Measurements from ENCODE around the gene KIF3B. TPM values are rescaled to one million over a fixed set of nuclear protein-coding genes. Genes with fewer than 3 reads are reported as not detected.

KIF3B gene
- total RNA-seq, 6 experiments from 2014 or later = 29.9 to 33.7 (median 31.9) TPM

GRCh38 chr20:32235331-32236047 is 42.0 kb upstream of the KIF3B start:
- Mint-ChIP-seq H3K27ac (no peak overlapping the region), H3K4me3 (no peak overlapping the region), H3K27me3 (ENCODE audit: insufficient read depth) (peaks cover 1% of the 10 kb centered on the region), H3K36me3 (ENCODE audit: low read depth) (peaks cover 35% of the 10 kb centered on the region), H3K4me1 (ENCODE audit: low read depth) (peaks cover 24% of the 10 kb centered on the region), H3K9me3 (no peaks in the 10 kb centered on the region)
- TF ChIP-seq CTCF (IDR thresholded peaks at IDR 0.05) = no peak
- no peak for DNase-seq

GRCh38 chr20:32236048-32236533 is 41.4 kb upstream of the KIF3B start:
- peaks cover 1% of the 10 kb centered on the region; the same call in 1 of the 2 replicates for H3K27me3 Mint-ChIP-seq (ENCODE audit: insufficient read depth)
- no peak for DNase-seq
- TF ChIP-seq CTCF (IDR thresholded peaks at IDR 0.05) = no peak
- no peaks in the 10 kb centered on the region for H3K9me3 Mint-ChIP-seq
- H3K4me3 Mint-ChIP-seq = no peak overlapping the region
- no peak overlapping the region for H3K27ac Mint-ChIP-seq
- peaks cover 20% of the 10 kb centered on the region for H3K4me1 Mint-ChIP-seq (ENCODE audit: low read depth)
- H3K36me3 Mint-ChIP-seq (ENCODE audit: low read depth) = peaks cover 30% of the 10 kb centered on the region

- Mint-ChIP-seq H3K9me3 (no peaks in the 10 kb centered on the region), H3K27ac (no peak overlapping the region), H3K27me3 (ENCODE audit: insufficient read depth) (peaks cover 1% of the 10 kb centered on the region; the same call in 1 of the 2 replicates), H3K4me1 (ENCODE audit: low read depth) (peaks cover 16% of the 10 kb centered on the region), H3K36me3 (ENCODE audit: low read depth) (peaks cover 22% of the 10 kb centered on the region), H3K4me3 (no peak overlapping the region)
- no peak for TF ChIP-seq CTCF (IDR thresholded peaks at IDR 0.05)
- no peak for DNase-seq
Measured at GRCh38 chr20:32236819-32237218, 40.6 kb upstream of the KIF3B start.

GRCh38 chr20:32237419-32237818 is 40.0 kb upstream of the KIF3B start:
- peaks cover 12% of the 10 kb centered on the region; the same call in 1 of the 2 replicates for H3K4me1 Mint-ChIP-seq (ENCODE audit: low read depth)
- peaks cover 1% of the 10 kb centered on the region; the same call in 1 of the 2 replicates for H3K27me3 Mint-ChIP-seq (ENCODE audit: insufficient read depth)
- no peak overlapping the region for H3K4me3 Mint-ChIP-seq
- H3K9me3 Mint-ChIP-seq = no peaks in the 10 kb centered on the region
- TF ChIP-seq CTCF (IDR thresholded peaks at IDR 0.05) = no peak
- peaks cover 19% of the 10 kb centered on the region for H3K36me3 Mint-ChIP-seq (ENCODE audit: low read depth)
- no peak overlapping the region for H3K27ac Mint-ChIP-seq
- no peak for DNase-seq

- no peak for TF ChIP-seq CTCF (IDR thresholded peaks at IDR 0.05)
- Mint-ChIP-seq H3K36me3 (ENCODE audit: low read depth) (peaks cover 10% of the 10 kb centered on the region), H3K4me1 (ENCODE audit: low read depth) (peaks cover 12% of the 10 kb centered on the region; the same call in 1 of the 2 replicates), H3K9me3 (no peaks in the 10 kb centered on the region), H3K27me3 (ENCODE audit: insufficient read depth) (peaks cover 1% of the 10 kb centered on the region), H3K4me3 (no peak overlapping the region), H3K27ac (no peak overlapping the region)
- DNase-seq = no peak
Measured at GRCh38 chr20:32238483-32239425, 38.7 kb upstream of the KIF3B start.
